Measurements from ENCODE around the gene GABRG3.

The GABRG3 gene

DNA sequence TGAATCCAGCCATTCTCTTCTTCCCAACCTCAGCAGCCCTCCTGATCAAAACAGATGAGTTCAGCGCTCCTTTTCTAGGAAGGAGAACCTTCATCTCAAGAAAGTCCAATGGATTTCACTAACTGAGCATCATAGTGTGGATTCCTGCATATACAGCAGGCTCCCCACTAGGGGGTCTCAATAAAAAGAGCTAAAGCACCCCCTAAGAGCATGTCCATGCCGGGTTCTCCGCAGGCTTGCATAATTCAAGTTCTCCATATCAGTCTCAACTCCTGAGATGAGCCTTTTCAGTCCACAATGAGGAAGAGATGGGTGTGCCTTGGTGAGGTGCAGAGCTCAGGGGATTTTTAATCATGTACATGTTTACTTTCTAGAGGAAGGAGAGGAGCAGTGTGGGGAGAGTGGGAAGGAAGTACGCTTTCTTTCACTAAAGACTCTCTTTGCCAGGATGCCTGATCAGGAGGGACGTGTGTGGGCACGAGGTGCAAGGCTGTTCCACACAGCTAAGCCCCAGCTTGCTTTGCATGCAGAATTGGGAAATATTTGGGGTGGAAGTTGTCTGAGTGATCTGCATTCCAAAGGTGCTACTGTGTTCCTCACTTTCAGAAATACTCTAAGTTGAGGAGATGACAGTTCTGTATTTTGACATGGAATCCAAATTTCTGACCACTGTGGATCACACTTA lies 564.6 kb downstream of the GABRG3 start:
- DNase-seq, result no peak

DNA sequence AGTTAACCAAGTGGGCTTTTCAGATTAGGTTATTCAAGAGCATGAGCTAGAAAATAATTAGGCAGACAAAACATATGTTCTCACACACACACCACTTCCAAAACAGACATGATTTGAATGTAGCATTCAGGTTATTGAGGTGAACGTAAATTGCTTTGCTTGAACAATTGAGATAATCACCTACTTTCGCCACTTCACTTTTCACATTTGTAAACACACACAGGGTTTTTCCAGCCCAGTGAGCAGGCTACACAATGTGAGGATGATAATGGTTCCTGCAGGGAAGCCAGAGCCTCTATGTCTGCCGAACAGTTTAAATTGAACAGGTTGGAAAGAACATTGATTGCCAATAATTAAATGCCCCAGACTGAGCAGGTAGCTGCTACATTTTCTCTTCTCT lies 567.3 kb downstream of the GABRG3 start:
- DNase-seq, result peak; percentile 83

DNA sequence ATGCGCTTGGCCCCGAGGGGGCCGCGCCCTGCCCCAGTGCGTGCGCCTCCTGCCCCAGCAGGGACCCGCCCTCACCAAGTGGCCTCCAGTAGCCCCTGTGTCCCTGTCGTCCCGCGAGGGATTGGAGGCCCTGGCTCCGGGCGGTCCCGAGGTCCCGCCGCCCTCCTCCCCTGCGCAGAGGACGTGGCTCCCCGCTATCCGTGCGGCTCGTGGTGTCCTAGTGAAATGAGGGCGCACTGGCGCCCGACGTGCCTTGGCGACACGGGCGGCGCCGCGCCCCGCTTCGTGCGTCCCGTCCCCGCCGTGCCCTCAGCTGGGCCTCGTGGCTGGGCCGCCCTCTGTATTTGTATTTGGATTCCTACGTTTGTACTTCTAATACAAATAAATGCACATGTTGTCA lies 570.6 kb downstream of the GABRG3 start:
- DNase-seq, result no peak

DNA sequence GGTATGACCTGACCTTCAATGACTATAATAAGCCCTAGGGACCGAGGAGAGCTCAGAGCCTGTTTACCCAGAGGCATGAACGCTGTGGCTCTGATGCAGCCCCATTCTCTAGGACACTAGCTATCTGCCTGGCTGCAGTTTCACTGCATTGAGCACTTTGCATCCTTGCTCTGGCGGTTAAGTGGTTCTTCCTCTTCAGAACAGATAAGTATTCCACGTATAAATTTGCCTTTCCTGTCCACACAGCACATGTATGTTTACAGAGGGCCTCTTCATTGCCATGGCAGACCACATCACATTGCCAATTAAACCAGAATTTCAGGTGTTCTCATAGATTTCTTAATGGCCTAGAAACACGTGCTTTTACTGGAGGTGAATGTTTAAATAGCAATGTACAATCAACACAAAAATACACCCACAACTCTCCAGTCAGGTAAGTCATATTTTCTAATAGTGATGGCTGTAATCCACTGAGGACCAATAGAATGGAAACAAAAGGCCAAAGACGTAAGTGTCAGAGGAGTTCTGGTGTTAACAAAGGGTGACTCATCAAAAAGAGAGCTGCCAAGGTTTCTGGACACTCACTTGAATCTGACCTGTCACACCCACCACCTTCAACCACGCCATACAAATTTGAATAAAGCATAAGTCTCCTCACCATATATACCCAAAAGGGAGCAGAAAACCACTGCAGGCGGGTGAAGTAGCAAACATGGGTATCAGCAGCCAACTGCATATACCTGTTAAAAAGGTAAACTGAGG lies 574.7 kb downstream of the GABRG3 start:
- DNase-seq, result peak; percentile 58

DNA sequence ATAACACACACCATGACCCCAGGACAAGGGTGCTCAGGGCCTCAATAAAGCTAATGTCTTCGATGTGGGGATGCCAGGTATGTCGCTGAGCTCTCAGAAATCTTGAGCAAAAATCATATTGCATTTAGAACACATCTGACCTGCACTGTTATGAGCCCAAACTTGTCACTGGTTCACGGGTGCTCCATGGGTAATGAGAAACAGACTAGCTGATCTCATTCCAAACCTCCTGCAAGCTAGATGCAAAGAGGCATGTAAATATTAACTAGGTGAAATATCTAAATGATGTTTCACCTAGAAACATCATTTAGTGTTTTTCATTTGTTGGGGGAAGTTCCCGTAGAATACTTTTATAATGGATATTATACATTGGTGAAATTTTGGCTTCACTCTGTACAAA lies 578.8 kb downstream of the GABRG3 start:
- DNase-seq, result no peak

DNA sequence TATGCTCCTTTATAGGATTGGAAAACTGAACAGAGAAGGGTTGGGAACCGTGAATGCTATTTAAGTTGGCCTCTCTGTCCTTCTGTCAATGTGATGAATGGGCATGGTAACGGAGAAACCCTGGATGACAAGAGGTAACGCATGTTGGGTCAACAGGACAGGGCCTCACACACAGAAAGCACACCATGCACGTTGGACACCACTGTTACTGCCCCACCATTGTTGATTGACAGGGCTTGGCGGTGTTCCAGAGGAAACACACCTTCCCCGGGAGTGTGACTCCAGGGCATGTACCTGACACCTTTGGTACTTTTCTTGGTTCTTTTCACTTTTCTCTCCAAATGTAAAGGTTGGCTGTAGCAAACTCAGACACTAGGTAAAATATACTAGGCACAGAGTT lies 579.7 kb downstream of the GABRG3 start:
- no peak for DNase-seq

DNA sequence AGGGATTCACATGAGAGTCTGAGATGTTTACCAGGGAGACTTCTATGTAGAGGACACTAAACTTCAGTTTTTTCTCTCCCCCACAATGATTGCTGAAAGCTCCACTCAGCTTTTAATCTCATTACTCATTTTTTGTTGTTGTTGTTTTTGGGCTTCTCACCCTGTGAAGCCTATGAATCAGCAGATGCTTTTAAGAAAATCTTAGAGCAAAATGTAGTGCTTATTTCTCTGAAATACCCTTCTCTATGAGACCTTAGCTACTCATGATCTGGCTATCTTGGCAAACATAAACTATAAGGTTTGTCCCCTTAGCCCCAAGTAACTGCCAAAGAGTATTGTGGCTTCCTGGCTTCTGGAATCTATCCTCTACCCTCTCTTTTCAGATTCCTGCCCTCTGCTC lies 590.8 kb downstream of the GABRG3 start:
- DNase-seq, result no peak

DNA sequence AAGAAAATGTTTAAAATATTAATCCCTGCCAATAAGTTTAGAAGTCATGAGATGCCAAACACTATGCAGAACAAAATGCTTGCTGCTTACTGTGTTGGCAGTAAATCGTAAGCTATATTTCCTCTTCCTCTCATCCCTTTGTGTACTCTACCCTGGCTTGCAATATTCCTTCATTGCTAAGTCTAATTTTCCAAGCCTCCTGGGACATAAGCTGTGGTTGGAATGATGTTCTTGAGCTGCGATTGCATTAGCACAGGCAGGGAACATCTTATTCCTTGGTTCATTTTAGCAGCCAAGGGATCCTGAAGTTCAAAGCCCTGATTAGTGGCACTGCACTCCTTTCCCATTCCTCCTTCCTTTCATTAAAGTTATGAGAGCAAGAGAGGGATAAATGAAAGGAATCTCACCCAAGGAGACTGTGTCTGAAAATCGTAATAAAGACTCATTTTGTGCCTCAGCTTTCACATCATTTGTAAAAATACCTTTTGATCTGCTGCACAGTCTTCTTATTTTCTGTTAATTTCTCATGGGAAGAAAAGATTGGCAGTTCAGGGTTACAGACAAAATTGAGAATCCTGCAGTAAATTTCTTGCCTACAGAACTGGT lies 592.9 kb downstream of the GABRG3 start:
- DNase-seq, result no peak

DNA sequence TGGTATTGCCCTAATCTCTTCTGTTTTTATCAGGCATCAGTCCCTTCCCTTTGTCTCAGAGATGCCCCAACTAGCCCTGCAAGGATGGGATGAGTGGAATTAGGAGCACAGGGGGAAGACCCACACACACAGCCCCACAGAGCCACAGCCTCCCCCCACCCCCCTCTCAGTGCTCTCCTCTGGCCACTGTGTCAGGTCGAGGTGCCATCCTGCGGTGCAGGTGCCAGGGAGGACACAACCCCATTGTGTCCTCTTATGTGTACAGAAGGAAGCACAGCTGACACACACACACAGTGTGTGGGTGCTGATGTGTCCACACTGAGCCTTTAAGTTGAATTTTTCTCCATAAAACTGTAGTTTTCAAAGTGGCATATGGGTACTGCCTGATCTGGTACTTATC lies 593.7 kb downstream of the GABRG3 start:
- no peak for DNase-seq

DNA sequence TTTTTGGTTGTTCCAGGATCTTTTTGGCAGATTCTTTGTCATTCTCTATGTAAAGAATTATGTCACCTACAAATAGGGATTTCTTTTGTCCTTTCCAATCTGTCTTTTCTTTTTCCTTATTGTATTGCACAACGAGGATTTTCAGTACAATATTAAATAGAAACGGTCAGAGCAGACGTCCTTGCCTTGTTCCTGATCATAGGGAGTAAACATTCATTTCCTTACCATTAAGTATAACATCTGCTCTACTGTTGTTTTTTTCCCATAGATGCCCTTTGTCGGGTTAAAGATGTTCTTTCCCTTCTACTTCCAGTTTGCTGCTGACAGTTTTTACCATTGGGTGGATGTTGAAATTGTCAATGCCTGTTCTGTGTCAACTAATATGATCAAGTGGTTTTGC lies 599.8 kb downstream of the GABRG3 start:
- DNase-seq, result no peak

DNA sequence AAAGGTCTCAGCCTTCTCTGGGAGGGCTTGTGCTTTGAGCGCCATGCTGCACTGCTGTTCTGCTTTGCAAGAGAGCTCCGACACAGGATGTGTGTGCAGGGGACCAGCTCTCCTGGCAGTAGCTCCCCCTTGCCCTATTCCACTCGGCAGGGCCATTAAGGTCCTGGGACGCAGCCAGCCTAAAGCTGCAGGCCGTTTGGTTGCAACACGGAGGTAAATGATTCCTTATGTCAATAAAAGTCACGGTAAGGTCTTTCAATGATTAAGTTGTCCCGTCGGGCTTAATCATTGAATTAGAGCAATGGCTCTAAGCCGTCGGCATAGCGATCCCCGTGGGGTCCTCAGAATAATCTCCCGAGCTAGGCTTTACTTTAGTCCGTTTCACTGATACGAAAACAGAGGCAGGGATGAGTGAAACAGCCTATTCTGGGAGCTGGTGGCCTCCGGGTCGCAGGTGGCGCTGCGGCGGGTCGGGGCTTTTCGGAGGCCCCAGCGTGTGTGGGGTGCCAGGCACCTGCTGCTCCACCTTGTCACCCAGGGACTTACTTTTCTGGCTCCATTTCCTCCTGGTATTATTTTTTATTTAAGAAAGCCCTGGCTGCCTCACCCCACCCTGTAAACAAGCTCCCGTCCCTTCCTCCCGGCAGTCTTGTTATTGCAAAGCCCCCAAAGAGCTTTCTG lies 603.0 kb downstream of the GABRG3 start:
- no peak for DNase-seq

DNA sequence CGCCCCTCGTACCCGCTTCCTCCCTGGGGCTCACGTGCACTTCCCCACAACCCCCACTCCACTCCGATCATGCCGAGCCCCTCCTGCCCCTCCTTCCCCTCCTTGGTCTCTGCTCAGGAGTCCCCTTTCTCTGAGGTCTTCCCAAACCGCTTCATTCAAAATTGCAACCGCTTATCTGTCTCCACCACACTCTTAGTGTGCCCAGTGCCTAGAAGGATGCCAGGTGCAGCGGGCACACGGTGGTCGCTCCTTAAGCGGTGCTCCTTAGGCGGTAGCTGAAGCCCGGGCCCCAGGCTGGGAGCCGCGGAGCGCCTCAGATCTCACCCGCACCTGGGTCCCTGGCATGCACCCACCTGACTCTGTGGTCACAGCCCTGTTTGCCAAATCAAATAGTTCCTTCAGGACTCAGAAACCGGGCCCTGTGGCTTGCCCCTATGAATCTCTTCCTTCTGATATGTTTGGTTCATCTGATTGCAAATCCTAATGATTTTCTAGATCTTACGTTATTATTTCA lies 603.6 kb downstream of the GABRG3 start:
- DNase-seq, result no peak

DNA sequence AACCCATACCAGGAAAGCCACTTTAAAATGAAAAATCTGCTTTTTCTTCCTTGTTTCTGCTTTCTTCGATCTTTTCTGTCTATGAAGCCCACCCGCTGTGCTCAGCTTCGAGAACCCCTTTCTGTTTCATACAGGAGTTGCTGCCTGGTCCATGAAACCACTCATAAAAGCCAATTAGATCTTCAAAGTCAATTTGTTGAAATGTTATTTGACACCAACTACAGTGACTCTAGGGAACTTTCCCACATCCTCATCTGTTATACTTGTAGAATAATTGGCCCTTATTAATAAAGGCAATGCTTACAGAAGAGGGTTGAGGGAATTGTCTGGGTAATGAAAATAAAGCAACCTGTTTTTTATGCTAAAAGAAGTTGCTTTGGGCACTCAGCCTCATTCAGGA lies 604.5 kb downstream of the GABRG3 start:
- no peak for DNase-seq

DNA sequence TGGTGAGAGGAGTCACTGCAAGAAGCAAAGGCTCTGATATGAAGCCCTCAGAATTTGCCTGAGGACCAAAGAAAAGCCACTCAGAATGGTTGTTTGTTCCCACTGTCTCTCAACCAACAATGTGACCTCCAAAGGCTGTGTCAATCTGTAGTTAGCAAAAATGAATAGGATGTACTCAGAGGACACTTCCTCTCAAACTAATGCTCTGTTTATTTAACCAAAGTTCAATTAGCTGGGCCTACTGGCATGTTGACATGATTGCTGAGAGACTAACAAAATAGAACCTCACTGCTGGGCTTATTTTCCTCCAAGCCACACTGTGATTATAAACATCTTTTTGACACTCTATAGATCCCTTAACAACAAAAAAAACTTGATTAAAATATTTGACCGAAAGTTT lies 605.6 kb downstream of the GABRG3 start:
- DNase-seq, result no peak

DNA sequence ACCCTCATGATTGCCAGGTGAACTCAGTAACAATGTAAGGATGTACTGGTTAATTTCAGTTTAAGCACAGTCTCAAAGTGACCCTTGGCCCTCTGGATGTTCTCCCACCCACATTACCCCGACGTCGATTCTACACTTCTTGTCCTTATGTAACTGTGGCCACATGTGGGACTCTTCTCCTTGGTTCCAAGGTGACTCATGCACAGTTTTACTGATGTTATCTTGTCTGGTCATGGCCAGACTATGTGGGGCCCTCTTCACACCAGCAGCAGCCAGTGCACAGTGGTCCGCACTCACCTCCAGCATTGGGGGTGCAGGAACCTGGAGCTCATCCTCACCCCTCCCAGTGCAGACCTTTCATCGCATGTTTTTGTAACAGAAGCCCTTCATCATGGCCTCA lies 608.8 kb downstream of the GABRG3 start:
- DNase-seq, result no peak

DNA sequence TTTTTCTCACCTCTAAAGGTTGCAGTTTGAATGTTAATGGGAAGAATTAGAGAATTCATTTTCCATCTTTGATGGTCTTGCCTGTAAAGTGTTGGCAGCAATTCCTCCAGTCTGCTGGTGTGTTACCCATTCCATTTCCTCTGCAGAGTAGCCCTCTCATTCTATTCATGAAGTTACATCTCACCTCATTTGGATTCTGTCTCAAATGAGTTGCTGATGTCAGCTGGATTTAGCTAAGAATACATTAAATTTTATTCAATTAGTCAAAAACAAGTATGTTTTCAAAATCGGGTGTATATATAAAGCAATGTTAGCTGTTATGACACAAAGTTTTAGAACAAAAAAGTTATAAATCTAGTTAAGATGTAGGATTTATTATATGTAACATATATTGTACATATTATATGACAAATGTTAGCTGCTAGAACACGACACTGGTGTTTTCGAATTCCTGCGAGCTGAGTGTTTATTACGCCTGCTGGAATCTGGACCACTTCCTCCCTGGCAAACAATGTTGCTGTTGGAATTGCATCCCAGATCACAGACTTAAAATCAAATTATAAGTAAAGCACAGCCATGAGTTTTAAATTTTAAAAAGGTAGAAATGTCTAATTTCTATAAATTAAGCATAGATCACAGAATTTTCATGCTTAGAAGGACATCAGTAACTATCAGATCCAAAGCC lies 611.9 kb downstream of the GABRG3 start:
- DNase-seq, result no peak

DNA sequence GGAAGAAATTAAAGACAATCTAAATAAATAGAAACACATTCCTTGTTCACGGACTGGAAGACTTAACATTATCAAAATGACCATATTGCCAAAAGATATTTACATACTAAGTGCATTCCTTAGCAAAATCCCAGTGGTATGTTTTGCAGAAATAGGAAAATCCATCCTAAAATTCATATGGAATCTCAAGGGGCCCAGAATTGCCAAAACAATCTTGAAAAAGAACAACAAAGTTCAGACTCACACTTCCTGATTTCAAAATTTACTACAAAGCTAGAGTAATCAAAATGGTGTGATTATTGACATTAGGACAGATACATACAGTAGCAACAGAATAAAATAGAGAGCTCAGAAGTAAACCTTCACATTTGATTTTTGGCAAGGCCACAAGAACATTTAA lies 612.7 kb downstream of the GABRG3 start:
- no peak for DNase-seq

DNA sequence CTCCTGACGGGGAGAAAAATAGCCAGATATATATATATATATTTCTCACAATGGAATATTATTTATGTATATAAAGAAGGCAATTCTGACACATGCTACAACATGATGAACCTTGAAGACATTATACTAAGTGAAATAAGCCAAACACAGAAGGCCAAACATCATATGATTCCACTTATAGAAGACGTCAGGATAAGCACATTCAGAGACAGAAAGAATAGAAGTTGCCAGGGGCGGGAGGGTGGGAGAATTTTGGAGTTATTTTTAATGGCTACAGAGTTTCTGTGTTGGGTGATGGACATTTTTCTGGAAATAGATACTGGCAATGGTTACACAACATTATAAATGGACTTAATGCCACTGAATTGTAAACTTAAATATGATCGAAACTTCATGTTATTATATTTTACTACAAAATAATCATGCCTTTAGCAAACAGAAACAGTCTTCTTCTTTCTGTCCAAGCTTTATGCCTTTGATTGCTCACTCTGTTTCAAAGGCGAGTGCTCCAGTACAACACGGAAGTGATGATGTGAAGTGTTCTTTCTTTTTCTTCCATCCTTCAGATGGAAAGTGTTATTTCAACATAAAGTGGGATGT lies 614.2 kb downstream of the GABRG3 start:
- DNase-seq, result no peak

DNA sequence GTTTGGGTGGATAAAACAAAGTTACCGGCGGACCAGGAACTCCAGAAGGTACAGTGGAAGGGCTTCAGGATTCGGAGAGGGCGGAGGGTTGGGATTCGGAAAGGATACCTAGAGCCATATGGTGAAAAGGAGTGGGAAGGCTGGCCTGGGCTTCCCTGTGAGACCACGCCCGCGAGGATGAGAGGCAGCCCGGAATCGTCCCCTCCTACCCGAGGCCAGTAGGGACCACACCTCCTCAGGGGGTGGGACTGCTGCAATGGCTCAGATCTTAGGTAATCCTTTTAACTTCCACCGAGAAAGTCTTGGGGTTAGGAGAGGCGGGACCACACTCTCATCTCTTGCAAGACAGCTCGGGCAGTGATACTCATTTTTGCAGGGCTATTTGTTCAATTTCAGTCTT lies 616.8 kb downstream of the GABRG3 start:
- DNase-seq, result peak; percentile 27

DNA sequence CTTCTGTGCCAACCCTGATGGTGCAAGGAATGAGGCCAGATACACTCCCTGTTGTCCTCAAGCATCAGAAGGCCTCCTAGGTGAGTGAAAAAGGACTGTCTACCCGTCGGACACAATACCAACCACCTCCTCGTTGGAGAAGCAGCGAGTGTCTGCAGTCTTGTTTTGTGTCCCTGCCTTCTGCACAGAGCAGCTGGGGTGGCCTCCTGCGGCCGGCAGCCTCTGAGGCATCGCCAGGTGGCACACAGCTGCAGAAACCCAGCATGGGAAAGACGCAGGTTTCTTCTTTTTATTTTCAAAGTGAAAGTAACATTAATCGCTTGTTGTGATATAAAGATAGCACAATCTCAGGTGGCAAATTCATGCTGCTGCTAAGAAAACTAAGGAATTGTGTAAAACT lies 618.3 kb downstream of the GABRG3 start:
- peak; percentile 69 for DNase-seq

DNA sequence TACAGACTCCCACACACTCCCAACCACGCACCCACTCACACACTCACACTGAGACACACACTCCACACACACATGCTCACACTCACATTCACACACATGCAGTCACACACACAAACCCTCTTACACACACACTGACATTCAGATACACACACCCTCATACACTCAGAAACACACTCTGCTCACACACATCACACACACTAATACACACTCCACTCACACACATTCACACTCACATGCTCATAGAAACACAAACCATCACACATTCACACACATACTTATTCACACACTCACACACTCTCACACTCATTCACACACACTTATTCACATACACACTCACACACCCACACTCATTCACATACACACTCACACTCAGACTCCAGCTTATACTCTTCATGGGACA lies 618.8 kb downstream of the GABRG3 start:
- no peak for DNase-seq

Measured in NCI-H345 (cell line).